ENCODE measurements around the gene OLR1.

GRCh38 chr12:10178821-10179220 is 6.9 kb upstream of the OLR1 start, which contains the start of gene TMEM52B:
- TF ChIP-seq CTCF (IDR thresholded peaks at IDR 0.05): no peak
- no peak for TF ChIP-seq POLR2A (IDR thresholded peaks at IDR 0.05)
